NCI-H2107 treated with DMSO at 0.1 percent for 48 hours (cell line): Measurements from ENCODE around the gene CATSPERZ.

Experiments used
- DNase-seq: peaks from one replicate; lab custom pipeline; 2025; ENCODE audit not compliant: unreplicated experiment; lab: John Stamatoyannopoulos, UW

CATSPERZ gene

DNA sequence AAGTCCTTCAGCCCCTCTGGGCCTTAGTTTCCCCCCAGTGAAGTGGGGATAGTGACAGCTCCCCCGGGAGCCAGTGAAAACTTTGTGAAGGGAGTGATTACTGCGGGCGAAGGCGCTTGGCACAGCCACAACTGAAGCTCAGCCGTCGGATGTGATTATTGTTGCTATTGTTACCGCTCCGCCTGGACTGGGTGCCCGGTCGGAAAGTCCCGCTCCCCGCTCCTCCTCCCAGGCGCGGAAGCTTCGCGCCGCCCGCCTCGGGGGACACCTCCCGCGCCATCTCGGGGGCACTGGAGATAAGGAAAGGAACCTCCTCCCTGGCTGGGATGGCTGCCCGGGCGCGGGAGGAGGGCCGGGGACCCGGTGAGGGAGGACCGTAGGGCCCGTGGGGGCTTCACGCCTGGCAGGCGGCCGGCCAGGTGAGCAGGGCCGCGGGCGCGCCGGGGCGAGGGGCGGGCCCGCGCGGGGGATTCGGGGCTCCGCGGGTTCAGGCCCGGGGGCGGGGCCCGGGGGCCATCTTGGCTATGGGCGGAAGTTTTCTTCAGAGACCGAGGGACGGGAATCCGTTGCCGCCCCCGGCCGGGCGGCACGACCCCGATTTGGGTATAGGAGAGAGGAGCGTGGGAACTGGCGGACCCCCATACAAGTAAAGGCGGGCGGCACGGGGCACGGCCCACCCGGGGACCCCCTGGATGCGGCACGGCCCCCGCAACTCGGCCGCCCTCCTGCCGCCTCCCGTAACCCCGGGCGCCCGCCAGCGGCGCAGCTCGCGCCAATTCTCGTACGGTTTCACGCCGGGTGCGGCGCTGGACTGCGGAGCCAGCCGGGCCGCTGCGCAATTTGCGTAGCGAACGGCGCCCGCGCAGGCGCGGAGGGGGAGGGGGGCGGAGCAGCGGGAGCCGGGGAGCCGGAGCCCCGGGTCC, 14.9 kb upstream of the CATSPERZ start, which contains the start of gene GPR137:
TSS of gene GPR137 (plus strand) at position 887 of the 923 bp plus-strand sequence. CDS start 677 bp downstream, outside the sequence.
- DNase-seq = peak; percentile 58

DNA sequence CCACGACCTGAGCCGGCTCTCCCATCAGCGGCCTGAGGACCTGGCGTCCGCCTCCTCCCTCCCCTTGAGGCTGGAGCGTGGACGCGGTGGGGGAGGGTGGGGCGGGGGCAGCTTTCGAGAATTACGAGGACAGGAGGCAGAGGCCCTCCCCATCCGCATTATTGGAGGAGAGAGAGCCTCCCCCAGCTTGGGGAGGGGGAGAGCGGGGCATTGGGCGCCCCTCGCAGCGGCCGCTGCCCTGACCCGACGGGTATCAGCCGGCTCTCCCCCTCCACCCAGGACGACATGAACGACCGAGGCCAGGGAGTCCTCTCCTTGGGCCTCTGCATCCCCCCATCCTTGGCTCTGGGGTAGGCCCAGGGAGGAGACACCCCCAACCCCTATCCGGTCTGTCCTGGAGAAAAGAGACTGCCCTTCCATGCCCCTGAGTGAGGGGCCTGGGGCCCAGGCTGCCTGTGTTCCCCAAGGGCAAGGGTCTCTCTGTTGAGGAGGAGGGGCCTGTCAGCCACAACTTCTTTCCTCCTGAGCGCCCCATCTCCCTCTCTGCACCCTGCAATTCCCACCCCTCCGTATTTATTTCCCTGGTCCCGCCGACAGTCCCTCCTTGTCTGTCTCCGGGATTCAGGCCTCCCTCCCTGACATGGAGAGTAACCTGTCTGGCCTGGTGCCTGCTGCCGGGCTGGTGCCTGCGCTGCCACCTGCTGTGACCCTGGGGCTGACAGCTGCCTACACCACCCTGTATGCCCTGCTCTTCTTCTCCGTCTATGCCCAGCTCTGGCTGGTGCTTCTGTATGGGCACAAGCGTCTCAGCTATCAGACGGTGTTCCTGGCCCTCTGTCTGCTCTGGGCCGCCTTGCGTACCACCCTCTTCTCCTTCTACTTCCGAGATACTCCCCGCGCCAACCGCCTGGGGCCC, 14.0 kb upstream of the CATSPERZ start:
- DNase-seq = peak; percentile 58

DNA sequence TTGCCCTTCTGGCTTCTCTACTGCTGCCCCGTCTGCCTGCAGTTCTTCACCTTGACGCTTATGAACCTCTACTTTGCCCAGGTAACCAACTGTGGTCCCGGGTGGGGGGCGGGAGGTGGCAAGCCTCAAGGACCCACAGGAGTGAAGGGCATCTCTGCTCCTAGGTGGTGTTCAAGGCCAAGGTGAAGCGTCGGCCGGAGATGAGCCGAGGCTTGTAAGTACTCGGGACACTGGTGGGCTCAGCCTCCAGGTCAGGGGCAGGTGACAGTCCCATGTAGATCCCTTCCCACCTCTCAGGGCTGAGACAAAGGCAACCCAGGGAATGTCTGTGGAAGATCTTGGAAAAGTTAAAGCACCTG, 13.4 kb upstream of the CATSPERZ start:
- DNase-seq = no peak

DNA sequence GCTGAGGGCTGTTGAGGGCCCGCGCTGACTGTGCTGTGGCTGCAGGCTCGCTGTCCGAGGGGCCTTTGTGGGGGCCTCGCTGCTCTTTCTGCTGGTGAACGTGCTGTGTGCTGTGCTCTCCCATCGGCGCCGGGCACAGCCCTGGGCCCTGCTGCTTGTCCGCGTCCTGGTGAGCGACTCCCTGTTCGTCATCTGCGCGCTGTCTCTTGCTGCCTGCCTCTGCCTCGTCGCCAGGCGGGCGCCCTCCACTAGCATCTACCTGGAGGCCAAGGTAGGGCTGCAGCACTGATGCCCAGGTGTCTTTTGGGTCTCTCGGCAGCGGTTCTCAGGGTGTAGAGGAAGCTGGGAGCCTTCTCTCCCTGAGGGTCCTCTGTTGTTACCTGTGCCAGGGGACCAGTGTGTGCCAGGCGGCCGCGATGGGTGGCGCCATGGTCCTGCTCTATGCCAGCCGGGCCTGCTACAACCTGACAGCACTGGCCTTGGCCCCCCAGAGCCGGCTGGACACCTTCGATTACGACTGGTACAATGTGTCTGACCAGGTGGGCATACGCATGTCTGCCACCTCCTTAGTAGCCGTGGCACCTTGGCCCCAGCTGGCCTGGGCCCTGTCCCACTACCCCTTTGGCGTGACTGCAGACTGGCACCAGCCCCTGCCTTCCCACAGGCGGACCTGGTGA, 12.3 kb upstream of the CATSPERZ start:
- DNase-seq = no peak

DNA sequence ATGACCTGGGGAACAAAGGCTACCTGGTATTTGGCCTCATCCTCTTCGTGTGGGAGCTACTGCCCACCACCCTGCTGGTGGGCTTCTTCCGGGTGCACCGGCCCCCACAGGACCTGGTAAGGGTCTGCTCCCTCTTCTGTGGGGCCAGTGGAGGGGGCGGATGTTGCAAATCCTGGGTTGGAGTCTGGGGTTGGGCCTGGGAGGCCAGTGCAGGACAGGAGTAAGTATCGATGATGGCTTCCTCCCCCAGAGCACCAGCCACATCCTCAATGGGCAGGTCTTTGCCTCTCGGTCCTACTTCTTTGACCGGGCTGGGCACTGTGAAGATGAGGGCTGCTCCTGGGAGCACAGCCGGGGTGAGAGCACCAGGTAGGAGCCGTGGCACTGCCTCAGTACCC, 11.8 kb upstream of the CATSPERZ start:
- DNase-seq = no peak

DNA sequence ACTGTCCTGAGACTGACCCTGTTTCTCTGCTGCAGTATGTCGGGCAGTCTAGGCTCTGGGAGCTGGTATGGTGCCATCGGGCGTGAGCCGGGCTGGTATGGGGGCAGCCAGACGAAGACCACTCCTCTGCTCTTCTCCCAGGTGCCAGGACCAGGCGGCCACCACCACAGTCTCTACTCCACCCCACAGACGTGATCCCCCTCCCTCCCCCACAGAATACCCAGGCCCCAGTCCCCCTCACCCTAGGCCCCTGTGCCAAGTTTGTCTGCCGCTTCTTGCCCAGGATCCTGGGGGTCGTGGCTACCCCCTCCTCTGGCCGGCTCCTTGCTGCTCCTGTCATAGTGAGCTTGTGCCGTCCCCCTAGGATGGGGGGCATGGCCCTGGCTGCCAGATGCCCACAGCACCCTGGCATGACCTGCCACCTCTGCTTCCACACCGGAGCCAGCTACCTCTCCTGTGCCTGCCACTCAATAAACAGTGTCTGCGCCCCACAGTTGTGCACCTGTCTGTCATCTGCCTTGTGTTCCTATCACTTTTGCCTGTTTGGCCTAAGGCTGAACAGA, 11.1 kb upstream of the CATSPERZ start:
- no peak for DNase-seq

DNA sequence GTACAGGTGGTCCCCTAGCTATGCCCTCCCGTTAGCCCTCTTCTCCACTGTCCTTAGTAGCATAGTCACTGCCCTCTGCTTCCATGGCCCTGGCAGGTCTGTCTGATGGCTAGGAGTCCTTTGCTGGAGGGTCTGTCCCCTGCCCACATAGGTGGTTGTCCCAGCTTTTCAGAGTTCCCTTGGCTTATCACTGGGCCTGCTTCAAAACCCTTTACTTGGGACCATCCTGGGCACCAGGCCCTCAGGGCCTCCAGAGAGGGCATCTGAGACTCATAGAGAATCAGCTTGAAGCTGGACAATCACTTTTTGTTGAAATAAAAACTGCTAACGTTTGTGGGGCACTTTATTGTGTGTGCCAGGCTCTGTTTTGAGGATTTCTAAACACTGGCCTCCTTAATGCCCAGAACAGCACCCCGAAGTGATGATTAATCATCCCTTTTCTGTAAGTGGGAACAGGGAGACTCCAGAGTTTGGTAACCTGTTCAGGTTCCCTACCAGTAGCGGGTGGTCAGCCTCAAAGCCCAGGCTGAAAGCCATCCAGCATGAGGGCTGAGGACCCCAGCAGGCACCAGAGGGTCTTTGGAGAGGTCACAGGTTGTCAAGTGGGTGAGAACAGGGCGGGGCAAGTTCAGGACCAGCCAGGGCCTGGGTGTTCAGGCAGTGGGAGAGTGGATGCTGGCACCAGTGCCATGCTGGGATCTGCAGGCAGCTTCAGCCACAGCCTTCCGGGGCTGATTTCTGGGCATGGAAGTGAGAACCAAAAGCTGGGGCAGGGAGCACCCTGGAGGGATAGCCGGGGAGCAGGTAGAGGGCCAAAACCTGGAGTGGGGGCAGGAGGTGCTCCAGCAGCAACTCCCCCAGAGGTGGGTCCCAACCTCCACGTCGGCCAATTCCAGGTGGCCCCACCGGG, 9.6 kb upstream of the CATSPERZ start:
- DNase-seq = no peak

DNA sequence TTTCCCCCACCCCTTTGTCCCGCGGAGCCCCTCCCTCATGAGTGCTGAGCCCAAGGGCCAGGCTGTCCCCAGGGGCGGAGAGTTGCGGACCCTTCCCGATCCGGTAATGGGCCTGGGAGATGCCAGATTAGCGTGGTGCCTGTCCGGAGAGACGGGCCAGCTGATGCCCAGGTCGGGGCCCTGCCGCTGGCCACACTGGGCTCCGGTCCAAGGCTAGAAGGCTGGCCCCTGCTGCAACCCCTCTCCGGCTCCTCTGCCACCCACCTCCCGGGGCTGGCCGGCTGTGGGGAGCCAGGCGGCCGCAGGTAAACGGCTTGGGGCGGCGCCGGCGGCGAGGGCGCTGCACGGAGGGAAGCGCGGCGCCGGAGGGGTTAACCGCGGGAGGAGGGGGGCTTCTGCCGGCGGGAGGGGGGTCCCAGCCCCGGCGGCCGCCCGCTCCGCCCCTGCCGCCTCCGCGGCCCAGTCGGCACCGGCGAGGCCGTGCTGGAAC, 8.9 kb upstream of the CATSPERZ start, which contains the start of gene KCNK4:
TSS of gene KCNK4 (plus strand) at position 41 of the 490 bp plus-strand sequence. CDS start 1,717 bp downstream, outside the sequence.
- DNase-seq = no peak

DNA sequence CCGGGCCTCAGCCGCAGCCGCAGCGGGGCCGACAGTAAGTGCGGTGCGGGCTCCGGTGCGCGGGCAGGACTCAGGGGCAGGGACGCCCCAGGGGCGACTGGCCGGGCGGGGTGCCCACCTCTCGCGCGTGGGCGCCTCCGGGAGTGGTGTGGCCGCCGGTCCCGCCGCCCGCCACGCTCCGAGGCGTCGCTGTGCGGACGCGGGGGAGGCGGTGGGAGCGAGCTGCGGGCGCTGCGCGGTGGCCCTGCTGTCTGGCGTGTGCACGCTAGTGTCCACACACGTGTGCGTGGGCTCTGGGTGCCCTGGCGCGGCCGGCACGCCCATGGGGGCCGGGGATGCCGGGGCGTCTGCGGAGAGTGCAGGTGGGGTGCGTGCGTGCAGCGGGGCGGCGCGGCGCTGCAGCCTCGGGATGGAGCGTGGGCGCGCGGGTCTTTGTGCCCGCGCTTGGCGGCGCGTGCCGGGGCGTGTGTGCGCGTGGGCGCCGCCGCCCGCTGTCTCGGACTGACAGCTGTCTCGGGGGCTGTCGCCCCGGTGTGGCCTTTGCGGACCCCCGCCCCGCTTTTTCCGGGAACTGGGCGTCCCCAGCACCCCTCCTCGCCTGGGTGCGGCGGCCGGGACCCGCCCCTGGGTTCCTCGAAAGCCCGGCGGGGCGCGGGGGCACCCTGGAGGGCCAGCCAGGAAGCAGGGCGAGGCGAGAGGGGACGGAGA, 8.3 kb upstream of the CATSPERZ start:
- DNase-seq = no peak

DNA sequence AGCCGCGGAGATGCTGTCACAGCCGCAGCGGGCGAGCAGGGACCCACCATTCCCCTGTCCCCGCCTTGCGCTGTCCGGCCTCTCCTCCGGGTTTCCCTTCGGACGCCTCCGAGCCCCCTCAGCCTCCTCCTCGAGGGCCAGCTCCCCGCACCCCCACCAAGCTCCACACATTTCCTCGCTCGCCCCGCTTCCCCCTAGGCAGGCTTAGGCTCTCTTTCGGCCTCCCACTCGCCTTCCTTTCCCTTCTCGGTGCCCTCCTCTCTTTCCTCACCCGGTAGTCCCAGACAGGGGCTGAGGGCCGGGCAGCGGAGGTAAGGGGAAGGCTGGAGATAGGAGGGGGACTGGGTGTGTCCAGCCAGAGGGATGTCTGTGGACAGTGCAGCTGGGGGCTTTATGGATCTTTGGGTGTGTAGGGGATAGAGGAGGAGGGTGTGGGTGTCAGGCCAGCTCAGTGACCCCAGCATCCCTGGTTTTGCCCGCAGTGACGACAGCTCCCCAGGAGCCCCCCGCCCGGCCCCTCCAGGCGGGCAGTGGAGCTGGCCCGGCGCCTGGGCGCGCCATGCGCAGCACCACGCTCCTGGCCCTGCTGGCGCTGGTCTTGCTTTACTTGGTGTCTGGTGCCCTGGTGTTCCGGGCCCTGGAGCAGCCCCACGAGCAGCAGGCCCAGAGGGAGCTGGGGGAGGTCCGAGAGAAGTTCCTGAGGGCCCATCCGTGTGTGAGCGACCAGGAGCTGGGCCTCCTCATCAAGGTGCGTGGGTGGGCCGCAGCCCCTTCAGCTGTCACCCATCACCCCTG, 7.5 kb upstream of the CATSPERZ start:
- DNase-seq = no peak

DNA sequence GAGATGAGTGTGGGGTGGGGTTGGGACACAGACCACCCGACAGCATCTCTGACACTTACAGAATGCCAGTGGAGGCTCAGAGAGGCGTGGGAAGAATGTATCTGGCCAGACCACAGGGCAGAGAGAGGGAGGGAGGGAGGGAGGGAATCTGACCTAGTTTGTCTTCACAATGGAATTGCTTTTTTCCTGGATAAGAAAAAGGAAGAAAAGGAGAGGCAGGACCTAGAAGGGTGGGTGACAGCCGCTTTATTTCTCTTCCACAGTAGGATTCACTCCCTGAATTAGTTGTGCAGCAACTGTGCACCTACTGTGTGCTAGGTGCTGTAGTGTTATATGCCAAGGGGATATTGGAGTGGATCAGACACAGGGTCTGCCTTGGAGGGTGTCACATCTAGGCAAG, 5.4 kb upstream of the CATSPERZ start:
- DNase-seq = no peak

DNA sequence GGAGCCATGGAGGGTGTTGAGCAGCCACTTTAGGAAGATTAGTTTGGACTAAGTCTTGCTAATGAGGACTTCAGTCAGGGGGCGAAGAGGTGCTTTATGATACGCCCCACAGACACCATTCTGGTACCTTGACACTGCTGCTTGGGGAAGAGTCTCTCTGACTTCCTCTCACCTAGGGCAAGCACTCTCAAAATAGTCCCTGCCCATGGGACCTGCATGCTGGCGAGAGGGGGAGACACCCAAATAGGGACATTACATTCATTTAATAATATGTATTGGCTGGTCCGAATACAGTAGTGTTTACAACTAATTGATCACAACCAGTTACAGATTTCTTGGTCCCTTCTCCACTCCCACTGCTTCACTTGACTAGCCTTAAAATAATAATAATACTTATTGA, 4.4 kb upstream of the CATSPERZ start:
- no peak for DNase-seq

DNA sequence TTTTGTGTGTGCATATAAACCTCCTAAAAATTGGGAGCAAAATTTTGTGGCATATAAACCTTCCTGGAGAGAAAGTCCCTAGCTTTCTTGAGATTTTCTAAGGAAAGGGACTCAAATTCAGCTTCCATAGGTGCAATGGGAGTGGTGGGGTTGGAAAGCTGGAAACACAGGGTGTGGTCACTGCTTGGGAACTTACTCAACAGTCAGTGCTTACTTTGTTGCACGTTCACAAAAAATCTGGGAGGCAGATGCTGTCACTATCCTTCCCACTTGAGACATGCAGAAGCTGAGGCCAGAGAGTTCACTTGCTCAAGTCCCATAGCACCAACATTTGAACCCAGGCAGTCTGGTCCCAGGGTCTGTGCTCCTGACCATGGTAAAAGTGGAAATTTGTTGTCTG, 3.9 kb upstream of the CATSPERZ start:
- no peak for DNase-seq

DNA sequence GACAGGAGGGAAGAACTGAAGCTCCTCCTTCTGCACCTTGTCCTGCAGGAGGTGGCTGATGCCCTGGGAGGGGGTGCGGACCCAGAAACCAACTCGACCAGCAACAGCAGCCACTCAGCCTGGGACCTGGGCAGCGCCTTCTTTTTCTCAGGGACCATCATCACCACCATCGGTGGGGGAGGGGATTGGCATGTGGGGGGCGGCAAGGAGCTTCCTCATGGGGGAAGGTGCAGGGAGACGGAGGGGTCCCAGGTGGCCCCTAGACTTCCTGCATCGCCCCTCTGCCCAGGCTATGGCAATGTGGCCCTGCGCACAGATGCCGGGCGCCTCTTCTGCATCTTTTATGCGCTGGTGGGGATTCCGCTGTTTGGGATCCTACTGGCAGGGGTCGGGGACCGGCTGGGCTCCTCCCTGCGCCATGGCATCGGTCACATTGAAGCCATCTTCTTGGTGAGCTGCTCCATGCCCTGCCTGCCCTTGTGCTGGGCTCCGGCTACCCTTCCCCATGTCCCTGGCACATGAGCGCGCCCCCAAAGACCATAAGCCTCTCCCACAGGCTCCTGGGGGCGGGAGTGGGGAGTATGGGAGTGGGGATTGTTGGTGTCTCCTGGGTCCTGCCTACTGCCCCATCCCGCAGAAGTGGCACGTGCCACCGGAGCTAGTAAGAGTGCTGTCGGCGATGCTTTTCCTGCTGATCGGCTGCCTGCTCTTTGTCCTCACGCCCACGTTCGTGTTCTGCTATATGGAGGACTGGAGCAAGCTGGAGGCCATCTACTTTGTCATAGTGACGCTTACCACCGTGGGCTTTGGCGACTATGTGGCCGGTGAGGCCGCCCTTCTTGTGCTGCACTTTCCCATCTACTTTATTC, 3.1 kb upstream of the CATSPERZ start:
- no peak for DNase-seq

DNA sequence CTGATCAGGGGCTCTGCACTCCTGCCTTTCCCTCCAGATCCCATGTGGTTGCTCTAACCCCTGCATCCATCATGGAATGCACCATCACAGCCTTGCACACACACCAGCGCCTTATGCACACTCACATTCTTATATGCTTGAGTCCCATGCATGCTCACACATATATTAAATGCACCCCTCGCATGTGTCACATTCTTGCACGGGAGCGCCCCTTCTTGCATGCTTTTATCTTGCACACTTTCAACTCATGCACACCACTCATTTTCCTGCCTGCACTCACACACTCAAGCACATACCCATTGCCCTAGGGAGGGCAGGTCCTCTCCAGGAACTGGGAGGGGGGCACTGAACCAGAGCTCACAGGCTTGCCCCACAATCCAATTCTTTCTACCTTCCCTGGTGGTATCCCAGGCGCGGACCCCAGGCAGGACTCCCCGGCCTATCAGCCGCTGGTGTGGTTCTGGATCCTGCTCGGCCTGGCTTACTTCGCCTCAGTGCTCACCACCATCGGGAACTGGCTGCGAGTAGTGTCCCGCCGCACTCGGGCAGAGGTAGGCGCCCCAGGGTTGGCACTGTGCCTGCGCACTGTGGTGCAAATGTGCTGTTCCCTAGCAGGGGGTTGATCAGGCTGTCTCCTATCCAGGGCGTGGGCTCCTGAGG, 2.3 kb upstream of the CATSPERZ start:
- DNase-seq = peak; percentile 11

DNA sequence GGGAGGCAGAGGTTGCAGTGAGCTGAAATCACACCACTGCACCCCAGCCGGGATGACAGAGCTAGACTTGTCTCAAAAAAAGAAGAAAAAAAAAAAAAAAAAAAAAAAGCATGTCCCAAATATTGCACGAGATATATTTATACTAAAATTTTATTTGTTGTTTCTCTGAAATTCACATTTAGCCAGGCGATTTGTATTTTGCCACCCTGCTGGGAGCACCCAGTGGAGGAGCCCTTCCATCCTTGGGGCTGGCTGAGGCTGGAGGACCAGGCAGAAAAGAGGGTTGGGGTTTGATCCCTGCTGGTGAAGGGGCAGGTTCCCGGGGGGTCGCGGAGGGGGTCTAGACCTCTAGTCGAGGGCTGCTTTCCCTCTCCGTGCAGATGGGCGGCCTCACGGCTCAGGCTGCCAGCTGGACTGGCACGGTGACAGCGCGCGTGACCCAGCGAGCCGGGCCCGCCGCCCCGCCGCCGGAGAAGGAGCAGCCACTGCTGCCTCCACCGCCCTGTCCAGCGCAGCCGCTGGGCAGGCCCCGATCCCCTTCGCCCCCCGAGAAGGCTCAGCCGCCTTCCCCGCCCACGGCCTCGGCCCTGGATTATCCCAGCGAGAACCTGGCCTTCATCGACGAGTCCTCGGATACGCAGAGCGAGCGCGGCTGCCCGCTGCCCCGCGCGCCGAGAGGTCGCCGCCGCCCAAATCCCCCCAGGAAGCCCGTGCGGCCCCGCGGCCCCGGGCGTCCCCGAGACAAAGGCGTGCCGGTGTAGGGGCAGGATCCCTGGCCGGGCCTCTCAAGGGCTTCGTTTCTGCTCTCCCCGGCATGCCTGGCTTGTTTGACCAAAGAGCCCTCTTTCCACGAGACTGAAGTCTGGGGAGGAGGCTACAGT, 952 bp upstream of the CATSPERZ start:
- no peak for DNase-seq
